NOMO-1 treated with DMSO at 0.1 percent for 48 hours (cell line): ENCODE results near the gene AOPEP.
A peak's percentile ranks its signal among the peaks of the same experiment; 100 is the strongest.

Source experiments
- DNase-seq: peaks from one replicate; lab custom pipeline; 2025; ENCODE audit not compliant: unreplicated experiment; lab: John Stamatoyannopoulos, UW

AOPEP gene

GRCh38 chr9:95028853-95029219 is 302.3 kb downstream of the AOPEP start:
- no peak for DNase-seq

GRCh38 chr9:95029288-95029687 is 302.8 kb downstream of the AOPEP start:
- DNase-seq, result no peak

DNA sequence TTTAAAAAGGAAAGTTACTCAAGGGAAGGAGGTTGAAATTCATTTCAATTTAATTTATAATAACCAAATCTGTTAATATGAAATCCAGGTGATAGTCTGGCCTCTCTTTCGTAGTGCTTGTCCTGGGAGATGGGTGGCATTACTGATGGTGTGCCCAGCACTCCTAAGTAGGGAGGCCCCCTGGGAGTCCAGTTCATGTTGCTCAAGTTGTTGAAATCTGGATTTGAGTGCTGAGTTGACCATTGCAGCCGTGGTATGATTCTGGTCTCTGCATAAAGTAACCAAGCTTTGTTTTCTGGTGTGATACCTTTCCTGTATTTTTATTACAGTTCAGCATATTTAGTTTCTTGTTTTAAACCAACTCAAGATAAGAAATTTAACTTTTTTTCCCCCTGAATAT is 303.2 kb downstream of the AOPEP start:
- DNase-seq, result no peak

GRCh38 chr9:95030344-95030743 is 303.8 kb downstream of the AOPEP start:
- no peak for DNase-seq

GRCh38 chr9:95030920-95031642 is 304.6 kb downstream of the AOPEP start:
- DNase-seq, result no peak

GRCh38 chr9:95031711-95032461 is 305.4 kb downstream of the AOPEP start:
- no peak for DNase-seq

GRCh38 chr9:95032580-95033341 is 306.3 kb downstream of the AOPEP start:
- DNase-seq, result no peak

DNA sequence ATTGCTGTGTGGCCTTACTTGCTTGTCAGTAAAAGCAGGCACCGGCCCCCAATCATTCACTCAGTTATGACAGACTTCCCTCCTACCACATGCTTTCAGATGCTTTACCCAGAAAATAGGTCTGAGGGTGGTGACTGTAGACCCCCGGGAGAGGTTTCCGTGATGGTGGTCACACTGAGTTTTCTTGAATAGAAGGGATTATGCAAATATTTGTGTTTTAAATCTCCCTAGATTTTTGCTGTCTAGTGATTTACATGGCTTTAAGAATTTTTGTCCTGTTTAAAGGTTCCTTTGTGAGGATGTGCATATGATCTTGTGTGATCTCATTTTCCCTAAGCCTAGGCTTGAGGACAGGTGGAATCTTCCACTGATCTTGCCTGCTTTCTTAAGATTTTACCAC is 309.3 kb downstream of the AOPEP start:
- DNase-seq, result no peak

DNA sequence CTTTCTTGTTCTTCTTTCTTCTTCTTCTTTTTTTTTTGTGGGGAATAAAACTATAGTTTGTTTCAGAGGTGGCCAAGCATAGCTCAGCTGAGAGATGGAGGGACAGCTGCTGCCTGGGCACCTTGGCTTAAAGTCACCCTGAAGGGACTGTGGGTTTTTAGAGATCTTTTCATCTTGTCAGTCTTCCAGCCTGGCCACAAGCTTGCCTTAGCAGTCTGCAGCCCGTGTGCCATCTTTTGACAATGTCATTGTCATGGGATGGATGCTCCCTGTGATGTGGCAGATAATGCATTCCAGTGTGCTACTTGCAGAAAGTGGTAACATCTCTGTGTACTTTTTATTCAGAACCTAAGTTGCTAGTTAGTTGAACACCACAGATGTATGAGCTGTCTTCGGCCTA is 310.2 kb downstream of the AOPEP start:
- DNase-seq, result no peak

DNA sequence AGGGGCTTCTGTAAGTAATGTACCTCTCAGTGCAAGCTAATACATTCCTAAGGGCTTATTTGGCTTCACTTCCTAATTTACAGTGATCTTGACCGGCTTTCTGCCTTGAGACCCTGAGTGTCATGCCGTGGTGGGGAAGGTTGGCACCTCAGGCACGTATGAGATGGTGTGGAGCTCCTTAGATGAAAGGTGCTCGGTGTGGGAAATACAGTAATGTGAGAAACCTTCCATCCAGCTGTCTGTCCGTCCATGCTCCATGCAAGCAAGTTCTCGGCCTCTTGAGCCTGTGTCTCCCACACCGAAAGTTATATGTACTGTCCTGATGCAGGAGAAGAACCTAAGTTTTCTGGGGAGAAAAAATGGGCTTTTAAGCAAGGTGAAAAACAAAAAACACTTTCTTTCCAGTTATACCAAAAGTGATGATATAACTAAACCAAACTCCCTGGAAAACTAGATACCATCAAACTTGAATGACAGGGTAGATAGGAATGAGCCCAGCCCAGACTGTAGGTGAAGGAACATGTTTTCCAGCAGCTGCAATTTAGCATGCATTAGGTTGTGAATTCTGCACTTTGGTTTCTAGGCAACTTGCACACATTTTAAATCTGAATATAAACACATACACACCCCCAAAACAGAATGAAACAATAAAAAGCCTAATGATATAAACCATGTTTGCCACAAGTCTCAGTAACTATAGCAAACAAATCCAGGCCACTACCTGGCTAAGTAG is 311.5 kb downstream of the AOPEP start:
- no peak for DNase-seq

DNA sequence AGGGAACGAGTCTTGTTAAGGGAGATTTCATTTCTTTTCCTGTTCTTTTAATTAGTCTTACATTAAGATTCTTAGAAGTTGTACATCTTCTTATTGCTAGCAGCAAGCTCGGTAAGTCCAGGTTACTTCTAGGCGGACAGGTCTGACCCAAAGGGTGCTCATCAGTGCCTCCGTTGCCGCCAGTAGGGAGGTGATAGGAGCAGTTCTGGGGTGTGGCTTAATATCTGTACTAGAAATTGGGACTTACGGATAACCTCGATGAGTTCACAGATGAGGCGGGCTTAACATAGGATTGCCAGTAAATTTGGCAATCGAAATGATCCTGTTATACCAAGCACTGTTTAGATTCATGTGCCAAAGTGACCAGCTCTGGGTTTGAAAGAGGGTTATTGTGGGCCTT is 312.2 kb downstream of the AOPEP start:
- no peak for DNase-seq

- DNase-seq, result no peak
Observed at GRCh38 chr9:95040106-95040505, 313.6 kb downstream of the AOPEP start.

DNA sequence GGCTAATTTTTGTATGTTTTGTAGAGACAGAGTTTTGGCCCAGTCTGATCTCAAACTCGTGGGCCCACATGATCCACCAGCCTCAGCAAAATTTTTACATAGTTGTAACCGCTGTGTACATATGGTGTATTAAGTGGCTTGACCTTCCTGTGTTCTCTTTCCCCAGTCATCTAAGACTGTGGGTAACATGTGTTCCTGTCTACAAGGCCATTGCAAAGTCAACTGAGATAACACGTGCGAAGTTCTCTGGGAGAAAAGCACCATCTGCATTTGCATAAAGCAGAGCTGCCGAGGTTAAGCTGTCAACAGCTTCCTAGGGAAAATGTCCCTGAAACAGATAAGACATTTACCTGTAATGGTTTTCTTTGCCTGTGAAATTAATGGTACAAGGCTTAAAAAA is 317.3 kb downstream of the AOPEP start:
- DNase-seq, result no peak

DNA sequence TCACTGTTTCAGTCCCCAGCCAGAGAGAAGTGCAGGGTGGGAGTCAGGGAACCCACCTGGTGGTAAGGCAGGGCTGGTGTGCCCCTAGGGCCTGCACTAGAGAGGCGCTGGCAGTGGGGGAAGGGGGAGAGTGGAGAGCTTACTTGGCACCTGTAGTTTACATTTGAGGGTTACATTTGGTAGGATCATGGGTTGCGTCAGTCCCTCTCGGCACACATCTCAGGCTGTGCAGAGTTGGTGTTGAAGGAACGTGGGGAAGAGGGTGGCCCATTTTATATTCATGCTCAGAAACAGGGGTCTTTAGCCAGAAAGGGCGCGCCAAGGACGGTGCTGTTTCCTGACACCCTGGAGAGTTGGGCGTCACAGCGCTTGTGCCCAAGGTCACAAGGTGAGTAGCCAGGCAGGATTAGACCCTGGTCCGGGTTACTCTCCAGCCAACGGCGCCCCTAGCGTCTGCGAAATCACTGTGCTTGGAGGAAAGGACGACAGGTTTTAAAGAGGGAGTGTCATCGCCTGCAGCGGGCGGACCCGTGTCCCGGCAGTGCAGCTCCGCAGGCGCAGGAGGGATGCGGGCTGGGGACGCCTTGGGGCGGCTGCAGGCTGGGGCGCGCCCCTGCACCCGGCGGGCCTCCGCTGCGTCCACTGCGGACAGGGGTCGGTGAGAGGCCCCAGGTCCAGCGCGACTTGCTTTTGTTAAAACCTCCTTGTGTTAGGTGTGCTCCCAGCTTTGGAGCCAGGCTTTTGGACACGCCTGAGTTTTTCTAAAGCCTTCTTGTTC is 318.4 kb downstream of the AOPEP start:
- no peak for DNase-seq

DNA sequence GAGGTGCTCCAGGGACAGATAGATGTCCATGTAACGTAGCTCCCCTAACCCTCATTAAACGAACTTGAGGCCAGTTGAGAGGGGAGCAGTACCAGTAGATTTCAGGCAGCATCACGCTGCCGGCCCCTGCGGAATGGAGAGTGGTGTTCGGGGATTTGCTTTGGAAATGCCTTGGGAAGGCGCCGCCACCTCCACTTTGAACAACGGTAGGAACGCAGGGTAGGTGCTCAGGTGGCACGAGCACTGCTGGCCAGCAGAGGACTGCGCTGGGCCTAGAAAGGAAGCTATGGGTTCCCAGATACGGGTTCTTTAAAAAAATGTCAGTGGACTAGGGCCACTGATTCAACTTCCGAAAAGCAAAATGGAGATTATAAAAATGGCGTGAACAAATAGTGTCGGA is 319.3 kb downstream of the AOPEP start:
- DNase-seq, result no peak

GRCh38 chr9:95047452-95048224 is 321.1 kb downstream of the AOPEP start:
- DNase-seq, result no peak

DNA sequence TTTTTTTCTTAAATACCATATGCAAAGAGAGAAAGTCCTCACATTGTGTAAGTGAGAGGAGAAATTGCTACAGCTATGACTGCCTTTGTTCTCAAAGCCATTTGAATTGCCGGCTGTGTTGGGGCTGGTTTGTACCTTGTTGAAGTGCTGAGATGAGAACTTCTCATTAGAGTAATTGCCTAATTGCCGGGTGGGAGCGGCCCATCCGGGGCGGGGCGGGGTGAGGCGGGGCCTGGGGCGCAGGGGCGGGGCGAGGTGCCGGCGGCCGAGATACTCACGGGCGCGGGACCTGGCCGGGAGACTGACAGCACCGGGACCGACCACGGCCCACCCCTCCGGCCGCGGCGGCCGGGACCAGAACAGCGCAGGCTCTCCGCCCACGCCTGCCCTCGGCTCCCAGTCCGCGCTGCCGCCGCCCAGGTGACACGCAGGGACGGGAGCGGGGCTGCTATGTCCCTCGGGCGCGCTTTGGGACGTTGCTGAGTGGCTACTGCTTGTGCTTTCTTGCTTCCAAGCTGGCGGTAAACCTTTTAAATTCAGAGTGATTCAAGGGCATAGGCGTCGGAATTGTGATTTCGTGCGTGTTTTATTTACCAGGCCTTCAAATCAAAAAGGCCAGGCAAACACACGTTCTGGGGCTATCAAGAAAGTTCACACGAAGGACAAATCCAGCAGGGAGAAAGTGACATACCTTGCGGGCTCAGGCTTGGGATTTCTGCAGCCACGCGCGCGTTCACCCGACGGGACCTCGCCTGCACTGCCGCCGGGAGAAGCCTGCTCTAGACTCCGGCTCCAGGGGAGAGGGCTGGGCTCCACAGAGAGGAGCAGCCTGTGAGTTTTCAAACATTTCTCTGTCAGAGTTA is 322.0 kb downstream of the AOPEP start:
- peak; percentile 84 for DNase-seq

DNA sequence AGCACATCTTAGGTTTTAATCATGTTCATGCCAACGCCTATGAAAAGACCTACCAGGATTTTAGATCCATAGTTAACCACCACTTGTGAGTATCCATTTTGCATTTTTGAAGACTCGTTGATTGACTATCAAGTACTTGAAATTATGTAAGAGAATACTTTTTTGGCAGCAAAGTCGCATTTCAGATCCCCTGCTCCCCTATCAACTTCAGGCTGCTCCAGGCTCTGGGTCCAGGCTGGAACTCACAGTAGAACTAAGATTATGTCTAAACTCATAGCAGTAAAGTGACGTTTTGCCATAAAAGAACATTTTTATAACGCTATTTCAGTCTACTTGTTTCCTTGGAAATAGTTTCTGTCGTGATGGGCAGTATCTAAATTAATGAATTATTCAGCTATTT is 323.3 kb downstream of the AOPEP start:
- no peak for DNase-seq
